T1000 (cell line): ENCODE data around the gene LAMA3.

Experiments used
- DNase-seq: peaks from one replicate; lab custom pipeline; 2025; ENCODE audit warnings: mixed read lengths; lab: John Stamatoyannopoulos, UW

Gene LAMA3

DNA sequence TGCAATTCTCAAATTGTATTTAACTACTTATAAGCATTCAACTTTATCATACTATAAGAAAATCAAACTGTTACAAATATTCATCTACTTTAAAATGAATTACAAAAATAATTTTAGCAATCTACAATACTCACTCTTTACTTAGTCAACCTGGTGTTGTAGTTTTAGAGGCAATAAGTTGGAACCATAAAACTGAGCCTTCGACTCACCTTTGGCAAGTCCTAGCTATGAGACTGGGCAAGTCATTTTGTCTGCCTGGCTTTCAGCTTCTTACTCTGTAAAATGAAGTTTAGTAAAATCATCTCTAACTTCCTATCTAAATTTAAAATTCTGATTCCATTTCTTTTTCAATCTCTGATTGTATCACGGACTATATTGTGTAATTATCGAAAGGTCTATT is 161.0 kb downstream of the LAMA3 start:
- DNase-seq, result no peak

GRCh38 chr18:23851470-23852002 is 162.3 kb downstream of the LAMA3 start:
- no peak for DNase-seq

GRCh38 chr18:23852236-23853045 is 163.2 kb downstream of the LAMA3 start:
- DNase-seq, result no peak

GRCh38 chr18:23853448-23854195 is 164.4 kb downstream of the LAMA3 start:
- no peak for DNase-seq

- no peak for DNase-seq
Measured at GRCh38 chr18:23855721-23856120, 166.5 kb downstream of the LAMA3 start.

GRCh38 chr18:23856466-23857163 is 167.4 kb downstream of the LAMA3 start:
- DNase-seq, result no peak

- no peak for DNase-seq
Measured at GRCh38 chr18:23857164-23857552, 167.9 kb downstream of the LAMA3 start.

DNA sequence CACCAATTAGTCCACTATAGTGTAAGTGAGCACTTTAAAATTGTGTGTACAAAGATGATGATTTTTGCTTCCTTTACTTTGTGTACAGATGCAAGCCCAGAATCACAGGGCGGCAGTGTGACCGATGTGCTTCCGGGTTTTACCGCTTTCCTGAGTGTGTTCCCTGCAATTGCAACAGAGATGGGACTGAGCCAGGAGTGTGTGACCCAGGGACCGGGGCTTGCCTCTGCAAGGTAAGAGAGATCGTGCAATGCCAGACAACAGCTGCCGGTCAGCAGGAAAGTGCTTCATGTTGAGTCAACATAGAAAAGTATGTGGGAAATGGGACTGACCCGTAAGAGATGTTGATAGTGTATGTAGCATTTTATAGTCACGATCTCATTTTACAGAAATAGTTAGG is 168.5 kb downstream of the LAMA3 start:
- DNase-seq, result no peak

GRCh38 chr18:23859466-23860336 is 170.4 kb downstream of the LAMA3 start:
- DNase-seq, result no peak

DNA sequence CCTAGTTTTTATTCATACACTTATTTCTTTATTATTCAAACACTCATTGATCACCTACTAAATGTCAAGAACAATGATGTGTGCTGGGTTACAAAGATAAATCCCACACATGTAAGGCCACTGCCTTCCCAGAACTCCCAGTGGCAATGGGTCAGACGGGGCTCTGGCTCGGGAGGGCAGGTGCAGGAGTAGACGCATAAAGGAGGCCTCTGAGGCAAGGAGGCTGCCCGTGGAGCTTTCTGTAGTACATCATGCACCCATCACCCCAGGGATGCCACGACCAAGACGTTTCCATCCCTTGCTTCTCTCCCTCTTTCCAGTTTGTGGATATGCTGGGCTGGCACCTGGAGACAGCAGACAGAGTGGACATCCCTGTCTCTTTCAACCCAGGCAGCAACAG is 172.1 kb downstream of the LAMA3 start:
- DNase-seq, result no peak

- peak; percentile 37 for DNase-seq
Measured at GRCh38 chr18:23861805-23862470, 172.7 kb downstream of the LAMA3 start.

- no peak for DNase-seq
Measured at GRCh38 chr18:23864624-23865023, 175.4 kb downstream of the LAMA3 start.

- no peak for DNase-seq
Measured at GRCh38 chr18:23867006-23867405, 177.8 kb downstream of the LAMA3 start.

DNA sequence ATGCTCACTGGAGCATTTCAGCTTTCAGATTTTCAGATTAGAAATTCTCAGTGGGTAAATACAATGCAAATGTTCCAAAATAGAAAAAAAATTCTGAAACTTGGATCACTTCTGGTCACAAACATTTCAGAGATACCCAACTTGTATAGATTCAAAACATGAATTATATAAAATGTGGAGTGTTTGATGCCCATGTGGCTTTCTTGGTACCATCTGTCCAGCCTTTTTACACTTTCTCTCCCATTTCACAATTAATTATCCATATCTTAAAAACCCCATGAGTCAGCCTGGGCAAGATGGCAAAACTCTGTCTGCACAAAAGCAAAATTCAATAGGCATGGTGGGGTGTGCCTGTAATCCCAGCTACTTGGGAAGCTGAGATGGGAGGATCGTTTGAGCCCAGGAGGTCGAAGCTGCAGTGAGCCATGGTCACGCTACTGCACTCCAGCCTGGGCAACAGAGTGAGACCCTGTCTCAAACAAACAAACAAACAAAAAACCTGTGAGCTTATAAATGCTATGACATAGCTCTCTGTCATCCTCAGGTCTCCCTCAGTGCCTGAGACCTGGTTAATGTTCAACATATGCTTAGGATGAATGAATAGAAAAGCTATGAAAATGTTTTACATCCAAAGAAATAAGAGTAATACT is 179.0 kb downstream of the LAMA3 start:
- no peak for DNase-seq

DNA sequence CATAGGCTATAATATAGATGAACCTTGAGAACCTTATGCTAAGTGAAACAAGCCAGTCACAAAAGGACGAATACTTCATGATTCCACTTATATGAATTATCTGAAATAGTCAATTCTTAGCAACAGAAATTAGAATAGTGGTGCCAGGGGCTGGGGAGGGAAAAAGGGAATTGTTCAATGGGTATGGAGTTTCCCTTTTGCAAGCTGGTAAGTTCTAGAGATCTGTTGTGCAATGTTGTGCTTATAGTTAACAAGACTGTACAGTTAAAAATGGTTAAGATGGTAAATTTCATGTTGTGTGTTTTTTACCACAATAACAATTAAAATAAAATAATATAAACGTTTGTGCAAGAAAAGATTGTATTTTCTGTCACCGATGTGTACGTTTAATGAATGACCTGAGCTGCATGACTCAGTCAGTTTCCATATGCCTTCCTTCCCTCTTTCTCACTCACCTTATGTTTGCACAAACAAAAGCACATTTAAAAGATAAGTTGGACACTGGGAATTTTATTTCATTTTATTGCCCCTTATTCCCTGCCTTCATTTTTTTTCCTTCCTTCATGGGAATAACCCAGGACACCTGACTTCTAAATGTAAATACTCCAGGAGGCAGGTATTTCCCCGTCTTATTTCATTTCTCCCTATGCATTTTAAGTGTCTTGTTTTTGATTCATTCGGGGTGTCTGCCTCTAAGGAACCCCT is 181.6 kb downstream of the LAMA3 start:
- no peak for DNase-seq

DNA sequence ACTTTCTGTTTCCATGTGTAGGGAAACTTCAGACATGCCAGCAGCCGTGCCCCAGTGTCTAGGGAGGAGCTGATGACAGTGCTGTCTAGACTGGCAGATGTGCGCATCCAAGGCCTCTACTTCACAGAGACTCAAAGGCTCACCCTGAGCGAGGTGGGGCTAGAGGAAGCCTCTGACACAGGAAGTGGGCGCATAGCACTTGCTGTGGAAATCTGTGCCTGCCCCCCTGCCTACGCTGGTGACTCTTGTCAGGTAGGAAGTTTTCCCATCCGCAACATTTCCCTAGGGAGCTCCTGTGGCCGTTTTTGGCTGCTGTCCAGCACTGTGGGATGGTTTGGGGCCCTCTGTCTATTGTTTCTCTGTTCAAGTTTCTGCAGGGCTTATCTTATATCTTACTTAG is 182.2 kb downstream of the LAMA3 start:
- DNase-seq, result peak; percentile 28

- no peak for DNase-seq
Measured at GRCh38 chr18:23872701-23873550, 183.7 kb downstream of the LAMA3 start.

- no peak for DNase-seq
Measured at GRCh38 chr18:23875966-23876895, 187.0 kb downstream of the LAMA3 start.
